Endodermal cell (in vitro differentiated cells): ENCODE data around the gene KRT76. TPM values are rescaled to one million over a fixed set of nuclear protein-coding genes. Genes with fewer than 3 reads are reported as not detected.

Experiments
- DNase-seq: peaks from one replicate; pipeline ENCODE4 v3.0.0-alpha.2; 2017
- H3K27ac ChIP-seq: 2 replicates; pipeline ENCODE4 v1.5.1; 2013; ENCODE audit warnings: mild to moderate bottlenecking, low read depth, low read length, moderate library complexity
- H3K27me3 ChIP-seq: 2 replicates; pipeline ENCODE4 v1.6.1; 2013; ENCODE audit warnings: mild to moderate bottlenecking, low read length, moderate library complexity; ENCODE audit not compliant: insufficient read depth, control insufficient read depth, poor library complexity, severe bottlenecking
- H3K36me3 ChIP-seq: 2 replicates; pipeline ENCODE4 v1.7.0; 2013; ENCODE audit warnings: mild to moderate bottlenecking, low read length, moderate library complexity; ENCODE audit not compliant: control insufficient read depth, insufficient read depth
- H3K4me1 ChIP-seq: one replicate; pipeline ENCODE4 v1.7.0; 2013; ENCODE audit warnings: low read length; ENCODE audit not compliant: control insufficient read depth, insufficient read depth
- H3K4me3 ChIP-seq: 2 replicates; pipeline ENCODE4 v1.5.1; 2013; ENCODE audit warnings: mild to moderate bottlenecking, low read length, moderate library complexity
- H3K9ac ChIP-seq: 2 replicates; pipeline ENCODE4 v1.6.1; 2013; ENCODE audit warnings: mild to moderate bottlenecking, low read length, moderate library complexity; ENCODE audit not compliant: poor library complexity, severe bottlenecking; ENCODE audit errors: extremely low read depth
- H3K9me3 ChIP-seq: 2 replicates; pipeline ENCODE4 v1.6.1; 2013; ENCODE audit warnings: mild to moderate bottlenecking, low read length, moderate library complexity; ENCODE audit not compliant: control insufficient read depth
- H3K27ac Mint-ChIP-seq: 2 replicates; pipeline ENCODE4 v1.8.0; 2020; ENCODE audit warnings: mixed read lengths
- H3K27me3 Mint-ChIP-seq: 2 replicates; pipeline ENCODE4 v1.8.0; 2021; ENCODE audit warnings: mild to moderate bottlenecking, mixed read lengths; ENCODE audit not compliant: insufficient read depth
- H3K36me3 Mint-ChIP-seq: 2 replicates; pipeline ENCODE4 v1.8.0; 2020; ENCODE audit warnings: low read depth, mixed read lengths
- H3K4me1 Mint-ChIP-seq: 2 replicates; pipeline ENCODE4 v1.8.0; 2020; ENCODE audit warnings: mixed read lengths
- H3K4me3 Mint-ChIP-seq: 2 replicates; pipeline ENCODE4 v1.8.0; 2020; ENCODE audit warnings: mild to moderate bottlenecking, moderate library complexity, mixed read lengths
- H3K9me3 Mint-ChIP-seq: 2 replicates; pipeline ENCODE4 v1.8.0; 2020; ENCODE audit warnings: mild to moderate bottlenecking, mixed read lengths
- WGBS, 2 experiments: methylation state at CpG; one replicate each; pipeline versions ENCODE4 v1.1.5 to v1.1.7; 2013; ENCODE audit warnings: missing lambda C conversion rate in 2 of 2, mixed read lengths in 1 of 2; ENCODE audit not compliant: insufficient coverage in 1 of 2, insufficient read length in 1 of 2; 5-methylcytosine and 5-hydroxymethylcytosine counted together
- total RNA-seq, 2 donors: library from RNA; stranded (reverse); fragmentation: NEBNext Ultra II Directional in 1 of 2; extraction: Animal tissue kit (Norgen Biotek cat#: 25700) in 1 of 2; gene quantifications; 2 replicates in 1 of 2; 3 replicates in 1 of 2; pipeline ENCODE4 v1.2.1, GENCODE V29; 2021
- TF ChIP-seq, protein P1 (sequence below): fragments of 200-600 bp; sonication (generic); conservative IDR thresholded peaks from 2 replicates; pipeline ENCODE4 v1.5.0; 2021; ENCODE audit warnings: antibody characterized with exemption, mild to moderate bottlenecking

Gene KRT76
- total RNA-seq, 2 donors from 2014 or later = not detected

DNA sequence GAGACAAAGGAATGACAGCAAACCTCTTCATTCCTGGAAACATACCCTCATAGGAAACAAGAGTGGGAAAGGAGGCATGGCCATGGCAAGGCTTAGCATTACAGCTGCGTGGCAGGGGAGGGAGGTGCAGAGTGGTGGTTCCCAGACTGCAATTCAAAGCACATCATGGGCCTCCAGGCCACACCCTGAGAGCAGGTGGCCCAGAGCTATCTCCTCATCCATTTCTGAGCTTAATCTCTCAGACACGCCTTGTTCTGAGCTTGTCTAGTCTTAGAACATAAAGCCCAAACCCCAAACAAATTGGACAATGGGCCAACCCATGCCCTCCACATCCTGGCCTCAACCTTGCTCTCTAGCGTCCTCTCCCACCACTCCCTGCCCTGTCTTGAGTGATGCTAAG is 24.6 kb upstream of the KRT76 start:
- H3K9me3 ChIP-seq = no peaks in the 10 kb centered on the region
- no peak overlapping the region for H3K4me3 ChIP-seq
- H3K9ac ChIP-seq = no peak overlapping the region
- no peak overlapping the region for H3K4me3 Mint-ChIP-seq
- H3K9me3 Mint-ChIP-seq = no peaks in the 10 kb centered on the region
- DNase-seq = no peak
- no peaks in the 10 kb centered on the region for H3K27me3 Mint-ChIP-seq
- no peaks in the 10 kb centered on the region for H3K36me3 ChIP-seq
- peaks cover 13% of the 10 kb centered on the region for H3K4me1 Mint-ChIP-seq
- 79 to 80% methylated on average over 2 to 3 of the region's 3 CpGs for WGBS, 2 experiments
- no peaks in the 10 kb centered on the region for H3K27me3 ChIP-seq
- TF ChIP-seq, protein P1, sequence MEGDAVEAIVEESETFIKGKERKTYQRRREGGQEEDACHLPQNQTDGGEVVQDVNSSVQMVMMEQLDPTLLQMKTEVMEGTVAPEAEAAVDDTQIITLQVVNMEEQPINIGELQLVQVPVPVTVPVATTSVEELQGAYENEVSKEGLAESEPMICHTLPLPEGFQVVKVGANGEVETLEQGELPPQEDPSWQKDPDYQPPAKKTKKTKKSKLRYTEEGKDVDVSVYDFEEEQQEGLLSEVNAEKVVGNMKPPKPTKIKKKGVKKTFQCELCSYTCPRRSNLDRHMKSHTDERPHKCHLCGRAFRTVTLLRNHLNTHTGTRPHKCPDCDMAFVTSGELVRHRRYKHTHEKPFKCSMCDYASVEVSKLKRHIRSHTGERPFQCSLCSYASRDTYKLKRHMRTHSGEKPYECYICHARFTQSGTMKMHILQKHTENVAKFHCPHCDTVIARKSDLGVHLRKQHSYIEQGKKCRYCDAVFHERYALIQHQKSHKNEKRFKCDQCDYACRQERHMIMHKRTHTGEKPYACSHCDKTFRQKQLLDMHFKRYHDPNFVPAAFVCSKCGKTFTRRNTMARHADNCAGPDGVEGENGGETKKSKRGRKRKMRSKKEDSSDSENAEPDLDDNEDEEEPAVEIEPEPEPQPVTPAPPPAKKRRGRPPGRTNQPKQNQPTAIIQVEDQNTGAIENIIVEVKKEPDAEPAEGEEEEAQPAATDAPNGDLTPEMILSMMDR = no peak
- no peak overlapping the region for H3K27ac ChIP-seq
- no peaks in the 10 kb centered on the region for H3K4me1 ChIP-seq
- H3K36me3 Mint-ChIP-seq = no peaks in the 10 kb centered on the region
- no peak overlapping the region for H3K27ac Mint-ChIP-seq

DNA sequence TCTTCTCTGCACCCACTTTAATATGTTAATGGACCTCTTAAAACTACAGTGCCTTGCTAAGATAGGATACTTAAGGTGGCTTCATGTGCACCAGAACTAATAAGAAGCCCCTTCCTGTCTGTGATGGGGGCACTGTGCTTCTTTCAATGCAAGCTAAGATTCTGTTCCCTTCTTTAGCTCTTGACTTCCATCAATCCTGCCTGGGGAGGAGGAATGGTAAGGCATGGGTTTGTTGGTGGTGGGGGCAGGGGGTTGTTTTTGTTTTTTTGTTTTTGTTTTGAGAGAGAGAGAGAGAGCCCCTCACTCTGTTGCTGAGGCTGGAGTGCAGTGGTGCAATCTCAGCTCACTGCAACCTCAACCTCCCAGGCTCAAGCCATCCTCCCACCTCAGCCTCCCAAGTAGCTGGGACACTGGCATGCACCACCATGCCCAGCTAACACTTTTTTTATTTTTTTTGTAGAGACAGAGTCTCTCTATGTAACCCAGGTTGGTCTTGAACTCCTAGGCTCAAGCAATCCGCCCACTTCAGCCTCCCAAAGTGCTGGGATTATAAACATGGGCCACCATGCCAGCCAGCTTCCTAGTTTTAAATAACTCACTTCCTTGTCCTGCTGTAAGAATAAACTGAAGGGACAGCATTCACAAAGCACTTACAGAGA is 23.2 kb upstream of the KRT76 start:
- TF ChIP-seq, protein P1 = no peak
- Mint-ChIP-seq H3K9me3 (no peaks in the 10 kb centered on the region), H3K4me3 (no peak overlapping the region), H3K36me3 (no peaks in the 10 kb centered on the region), H3K27me3 (no peaks in the 10 kb centered on the region), H3K27ac (no peak overlapping the region), H3K4me1 (peaks cover 11% of the 10 kb centered on the region)
- Histone ChIP-seq H3K27me3 (no peaks in the 10 kb centered on the region), H3K4me3 (no peak overlapping the region), H3K9me3 (no peaks in the 10 kb centered on the region), H3K9ac (no peak overlapping the region), H3K36me3 (no peaks in the 10 kb centered on the region), H3K27ac (no peak overlapping the region), H3K4me1 (no peaks in the 10 kb centered on the region)
- DNase-seq = no peak
- WGBS, 2 experiments = 100% methylated on average over 1 of the region's 1 CpG

DNA sequence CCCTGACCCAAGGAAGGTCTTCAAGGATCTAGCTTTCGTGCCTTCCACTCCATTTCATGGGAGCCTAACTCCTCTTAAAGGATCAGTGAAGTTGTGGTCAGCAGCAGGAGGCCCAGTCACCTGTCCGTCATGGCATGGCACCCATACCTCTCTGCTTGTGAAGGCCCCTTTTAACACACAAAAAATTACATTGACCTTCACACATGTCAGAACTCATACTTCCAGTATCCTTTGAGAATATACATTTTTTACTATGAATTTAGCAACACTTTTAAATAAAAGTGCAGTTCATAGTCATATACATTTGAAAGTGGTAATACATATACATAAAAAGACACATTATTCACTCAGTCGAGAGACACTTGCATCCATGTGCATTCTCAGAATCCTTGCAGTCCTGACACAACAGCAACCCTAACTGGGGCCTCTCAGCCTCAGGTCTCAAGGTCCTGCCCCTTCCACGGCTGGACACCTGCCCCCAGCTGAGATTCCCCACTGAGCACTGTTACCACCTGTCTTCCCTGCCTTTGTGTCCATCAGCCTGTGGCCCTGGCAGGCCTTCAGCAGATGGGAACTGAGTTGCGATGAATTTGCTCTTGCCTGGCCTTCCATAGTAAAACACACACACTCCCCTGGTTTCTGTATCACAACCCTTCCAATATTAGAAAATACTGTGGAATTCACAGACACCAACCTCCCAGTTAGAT is 22.5 kb upstream of the KRT76 start:
- H3K27me3 Mint-ChIP-seq = no peaks in the 10 kb centered on the region
- H3K4me1 Mint-ChIP-seq = peaks cover 6% of the 10 kb centered on the region
- Histone ChIP-seq H3K36me3 (no peaks in the 10 kb centered on the region), H3K27ac (no peak overlapping the region), H3K9me3 (no peaks in the 10 kb centered on the region), H3K9ac (no peak overlapping the region), H3K27me3 (no peaks in the 10 kb centered on the region), H3K4me1 (no peaks in the 10 kb centered on the region), H3K4me3 (no peak overlapping the region)
- no peaks in the 10 kb centered on the region for H3K9me3 Mint-ChIP-seq
- no peaks in the 10 kb centered on the region for H3K36me3 Mint-ChIP-seq
- H3K4me3 Mint-ChIP-seq = no peak overlapping the region
- DNase-seq = no peak
- H3K27ac Mint-ChIP-seq = no peak overlapping the region
- 76 to 89% methylated on average over 4 to 5 of the region's 5 CpGs for WGBS, 2 experiments
- TF ChIP-seq, protein P1 = no peak
